GM19193 (cell line): ENCODE data around the gene CYB5R4.

Experiments
- POLR2A ChIP-seq: IDR thresholded peaks from 4 replicates; pipeline ENCODE4 v1.6.1; 2011; ENCODE audit not compliant: insufficient read depth, insufficient read length; ENCODE audit errors: extremely low read depth

CYB5R4 gene

GRCh38 chr6:83859410-83860358 lies at the start of gene CYB5R4:
Gene CYB5R4, plus strand, starts transcription at chr6:83859689. Its CDS starts 94 bp downstream, at chr6:83859783.
- peak; percentile 97 for TF ChIP-seq POLR2A

- TF ChIP-seq POLR2A: no peak
Observed at GRCh38 chr6:83812595-83812994, 46.9 kb upstream of the CYB5R4 start.

- no peak for TF ChIP-seq POLR2A
Observed at GRCh38 chr6:83815631-83816272, 43.7 kb upstream of the CYB5R4 start.

- TF ChIP-seq POLR2A: no peak
Observed at GRCh38 chr6:83822629-83823169, 36.8 kb upstream of the CYB5R4 start.

- no peak for TF ChIP-seq POLR2A
Observed at GRCh38 chr6:83824388-83824801, 35.1 kb upstream of the CYB5R4 start.

- TF ChIP-seq POLR2A: no peak
Observed at GRCh38 chr6:83824831-83825230, 34.7 kb upstream of the CYB5R4 start.

- TF ChIP-seq POLR2A: no peak
Observed at GRCh38 chr6:83827050-83827449, 32.4 kb upstream of the CYB5R4 start.

GRCh38 chr6:83838727-83839126 lies 20.8 kb upstream of the CYB5R4 start:
- no peak for TF ChIP-seq POLR2A

- no peak for TF ChIP-seq POLR2A
Observed at GRCh38 chr6:83844170-83844569, 15.3 kb upstream of the CYB5R4 start.

GRCh38 chr6:83846291-83846690 lies 13.2 kb upstream of the CYB5R4 start:
- no peak for TF ChIP-seq POLR2A

- TF ChIP-seq POLR2A: no peak
Observed at GRCh38 chr6:83847179-83847578, 12.3 kb upstream of the CYB5R4 start.

GRCh38 chr6:83849127-83849526 lies 10.4 kb upstream of the CYB5R4 start:
- no peak for TF ChIP-seq POLR2A

GRCh38 chr6:83849610-83850009 lies 9.9 kb upstream of the CYB5R4 start:
- TF ChIP-seq POLR2A: no peak

GRCh38 chr6:83852528-83853177 lies 6.8 kb upstream of the CYB5R4 start:
- TF ChIP-seq POLR2A: no peak

- no peak for TF ChIP-seq POLR2A
Observed at GRCh38 chr6:83853178-83854000, 6.1 kb upstream of the CYB5R4 start, which contains the start of gene RIPPLY2. Gene RIPPLY2, plus strand, starts transcription at chr6:83853360. Its CDS starts 57 bp downstream, at chr6:83853417.

GRCh38 chr6:83854001-83854501 lies 5.4 kb upstream of the CYB5R4 start:
- no peak for TF ChIP-seq POLR2A
